Activated T-helper 17 cell treated with anti-CD3 and anti-CD28 coated beads, Interleukin-2, amount 50 U/mL, for 72 hours (primary cell): ENCODE results near the gene HSP90AA1. TPM values are rescaled to one million over a fixed set of nuclear protein-coding genes. Genes with fewer than 3 reads are reported as not detected.
A peak's percentile ranks its signal among the peaks of the same experiment; 100 is the strongest.

Source experiments
- ATAC-seq: fragments of 150-1000 bp; cut with Tn5 transposase; replicated peaks from 2 replicates; pipeline ENCODE4 v1.10.0; 2021; ENCODE audit warnings: mild to moderate bottlenecking, moderate library complexity
- H3K27ac Mint-ChIP-seq: one replicate; pipeline ENCODE4 v1.8.0; 2022; ENCODE audit warnings: mixed read lengths
- H3K27me3 Mint-ChIP-seq: one replicate; pipeline ENCODE4 v1.8.0; 2022; ENCODE audit warnings: mixed read lengths
- H3K36me3 Mint-ChIP-seq: one replicate; pipeline ENCODE4 v1.8.0; 2022; ENCODE audit warnings: low read depth, mild to moderate bottlenecking, mixed read lengths
- H3K4me1 Mint-ChIP-seq: one replicate; pipeline ENCODE4 v1.8.0; 2022; ENCODE audit warnings: mixed read lengths
- H3K4me3 Mint-ChIP-seq: one replicate; pipeline ENCODE4 v1.8.0; 2022; ENCODE audit warnings: mild to moderate bottlenecking, mixed read lengths
- H3K9me3 Mint-ChIP-seq: one replicate; pipeline ENCODE4 v1.8.0; 2022; ENCODE audit warnings: mixed read lengths
- total RNA-seq, 2 donors: library from RNA; stranded (reverse); gene quantifications; one replicate each; pipeline ENCODE4 v1.2.3, GENCODE V29; 2022

HSP90AA1 gene
- total RNA-seq, 2 donors from 2014 or later = 639 to 1,352 TPM

DNA sequence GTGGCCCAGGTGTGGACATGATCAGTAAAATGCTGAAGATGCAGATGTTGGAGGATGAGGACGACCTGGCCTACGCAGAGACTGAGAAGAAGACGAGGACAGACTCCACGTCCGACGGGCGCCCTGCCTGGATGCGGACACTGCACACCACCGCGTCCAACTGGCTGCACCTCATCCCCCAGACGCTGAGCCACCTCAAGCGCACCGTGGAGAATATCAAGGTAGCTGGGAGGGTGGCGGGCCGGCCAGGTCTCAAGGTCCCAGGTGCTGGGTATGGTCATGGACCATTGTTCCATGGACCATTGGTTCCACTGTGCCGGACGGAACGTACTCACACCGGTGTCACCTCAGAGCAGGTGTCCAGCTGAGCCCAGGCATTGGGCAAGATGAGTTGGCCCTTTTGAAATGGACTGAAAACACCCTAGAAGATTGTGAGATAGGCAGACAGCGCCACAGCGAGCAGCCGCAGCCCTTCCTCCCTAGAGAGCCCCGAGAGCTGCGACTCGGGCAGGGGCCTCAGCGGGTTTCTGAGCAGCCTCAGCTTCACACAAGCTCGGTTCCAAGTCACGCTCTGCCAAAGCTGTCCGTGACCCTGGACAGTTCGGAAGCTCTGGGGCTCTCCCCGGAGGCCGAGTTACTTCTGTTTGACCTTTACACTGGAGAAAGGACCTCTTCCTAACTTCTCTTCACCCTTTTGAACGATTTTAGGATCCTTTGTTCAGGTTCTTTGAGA lies 38.9 kb downstream of the HSP90AA1 start:
- Mint-ChIP-seq H3K36me3 (peaks cover 97% of the 10 kb centered on the region), H3K4me3 (no peak overlapping the region), H3K27me3 (no peaks in the 10 kb centered on the region), H3K4me1 (no peaks in the 10 kb centered on the region), H3K9me3 (no peaks in the 10 kb centered on the region), H3K27ac (no peak overlapping the region)
- no peak for ATAC-seq

DNA sequence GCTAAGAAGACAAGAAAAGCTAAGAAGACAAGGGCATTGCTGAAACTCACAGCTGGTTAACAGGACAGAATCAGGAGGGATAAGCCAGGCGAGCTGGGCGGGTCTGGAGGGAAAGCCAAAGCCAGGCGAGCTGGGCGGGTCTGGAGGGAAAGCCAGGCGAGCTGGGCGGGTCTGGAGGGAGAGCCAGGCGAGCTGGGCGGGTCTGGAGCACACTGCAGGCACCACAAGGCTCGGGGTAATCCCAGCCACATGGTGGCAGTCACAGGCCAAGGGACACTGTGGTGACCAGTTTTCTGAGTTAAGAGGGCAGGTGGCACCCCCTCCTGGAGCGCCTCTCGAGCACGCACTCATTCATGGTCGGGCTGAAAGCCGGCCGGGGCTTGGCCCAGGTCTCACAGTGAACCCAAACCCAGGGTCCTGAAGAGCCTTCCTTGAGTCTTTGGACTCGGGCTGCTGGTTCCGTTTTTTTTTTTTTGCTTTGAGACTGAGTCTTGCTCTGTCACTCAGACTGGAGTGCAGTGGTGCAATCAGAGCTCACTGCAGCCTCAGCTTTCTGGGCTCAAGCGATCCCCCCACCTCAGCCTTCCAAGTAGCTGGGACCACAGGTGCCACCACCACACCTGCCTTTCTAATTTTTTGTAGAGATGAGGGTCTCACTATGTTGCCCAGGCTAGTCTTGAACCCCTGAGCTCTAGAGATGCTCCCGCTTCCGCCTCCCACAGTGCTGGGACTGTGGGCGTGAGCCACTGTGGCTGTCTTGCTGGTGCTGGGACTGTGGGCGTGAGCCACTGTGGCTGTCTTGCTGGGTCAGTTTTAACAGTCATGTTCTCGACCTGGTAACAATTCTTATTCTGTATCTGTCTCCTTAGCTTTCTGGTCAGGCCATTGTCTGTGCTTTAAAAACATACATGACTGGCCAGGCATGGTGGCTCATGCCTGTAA lies 40.2 kb downstream of the HSP90AA1 start:
- H3K4me3 Mint-ChIP-seq = no peak overlapping the region
- no peaks in the 10 kb centered on the region for H3K27me3 Mint-ChIP-seq
- no peaks in the 10 kb centered on the region for H3K9me3 Mint-ChIP-seq
- no peaks in the 10 kb centered on the region for H3K4me1 Mint-ChIP-seq
- peak; percentile 49 for ATAC-seq
- H3K27ac Mint-ChIP-seq = no peak overlapping the region
- H3K36me3 Mint-ChIP-seq = peaks cover 97% of the 10 kb centered on the region

DNA sequence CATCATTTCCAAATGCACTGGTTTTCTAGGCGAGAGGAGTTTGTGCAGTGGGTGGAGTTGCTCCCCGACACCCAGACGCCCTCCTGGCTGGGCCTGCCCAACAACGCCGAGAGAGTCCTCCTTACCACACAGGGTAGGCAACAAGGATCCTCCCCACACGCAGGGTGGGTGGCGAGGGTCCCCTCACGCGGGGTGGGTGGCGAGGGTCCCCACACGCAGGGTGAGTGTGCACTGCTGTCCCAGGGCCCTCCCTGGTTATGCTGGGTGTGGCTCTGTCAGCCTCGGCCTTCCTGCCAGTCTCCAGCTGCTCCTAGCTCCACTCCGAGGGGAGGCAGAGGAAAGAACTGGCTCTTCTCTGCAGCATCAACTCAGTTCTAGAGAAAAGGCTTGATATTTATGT lies 42.3 kb downstream of the HSP90AA1 start:
- Mint-ChIP-seq H3K27me3 (no peaks in the 10 kb centered on the region), H3K27ac (no peak overlapping the region), H3K9me3 (no peaks in the 10 kb centered on the region), H3K4me1 (no peaks in the 10 kb centered on the region), H3K4me3 (no peak overlapping the region), H3K36me3 (peaks cover 100% of the 10 kb centered on the region)
- ATAC-seq = no peak

DNA sequence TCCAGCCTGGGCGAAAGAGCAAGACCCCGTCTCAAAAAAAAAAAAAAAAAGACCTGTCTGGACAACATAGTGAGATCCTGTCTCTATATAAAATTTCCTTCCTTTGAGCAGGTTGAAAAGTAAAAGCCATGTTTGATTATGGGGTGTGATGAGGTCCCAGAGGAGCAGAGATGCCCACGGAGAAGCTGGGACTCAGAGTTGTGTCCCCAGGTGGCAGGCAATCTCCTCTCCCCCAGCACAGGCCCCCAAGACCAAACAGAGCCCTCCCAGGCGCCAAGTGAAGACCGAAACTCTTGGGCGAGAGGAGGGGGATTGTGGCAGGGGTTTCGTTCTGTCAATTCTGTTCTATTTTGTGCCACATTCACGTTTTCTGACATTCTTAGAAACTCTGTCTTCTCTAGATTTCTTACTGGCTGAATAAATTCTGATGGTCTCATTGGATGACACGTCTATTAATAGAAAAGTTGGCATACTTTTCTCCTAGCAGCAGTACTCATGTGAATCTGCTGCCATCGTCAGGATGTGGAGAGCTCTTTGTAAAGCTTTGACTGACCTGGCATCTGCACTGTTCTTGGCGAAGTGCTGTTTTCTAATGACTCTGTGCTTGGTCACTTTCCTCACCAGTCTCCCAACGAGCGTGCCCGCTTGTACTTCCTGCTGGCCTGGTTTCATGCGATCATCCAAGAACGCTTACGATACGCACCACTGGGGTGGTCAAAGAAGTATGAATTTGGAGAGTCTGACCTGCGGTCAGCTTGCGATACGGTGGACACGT lies 43.4 kb downstream of the HSP90AA1 start:
- H3K9me3 Mint-ChIP-seq = no peaks in the 10 kb centered on the region
- H3K27me3 Mint-ChIP-seq = no peaks in the 10 kb centered on the region
- peaks cover 100% of the 10 kb centered on the region for H3K36me3 Mint-ChIP-seq
- no peak for ATAC-seq
- no peaks in the 10 kb centered on the region for H3K4me1 Mint-ChIP-seq
- H3K27ac Mint-ChIP-seq = no peak overlapping the region
- no peak overlapping the region for H3K4me3 Mint-ChIP-seq

DNA sequence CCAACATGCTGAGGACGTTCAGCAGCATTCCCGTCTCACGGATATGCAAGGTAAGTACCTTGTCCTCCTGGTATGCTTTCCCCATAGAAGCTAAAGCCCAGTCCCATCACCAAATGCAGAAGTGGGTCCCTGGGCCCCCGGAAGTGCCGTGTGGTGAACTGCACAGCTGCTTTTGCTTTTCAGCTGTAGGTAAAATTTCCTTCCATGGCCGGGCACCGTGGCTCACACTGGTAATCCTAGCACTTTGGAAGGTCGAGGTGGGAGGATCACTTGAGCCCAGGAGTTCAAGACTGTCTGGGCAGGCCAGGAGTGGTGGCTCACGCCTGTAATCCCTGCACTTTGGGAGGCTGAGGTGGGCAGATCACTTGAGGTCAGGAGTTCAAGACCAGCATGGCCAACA lies 44.1 kb downstream of the HSP90AA1 start:
- H3K9me3 Mint-ChIP-seq = no peaks in the 10 kb centered on the region
- H3K4me3 Mint-ChIP-seq = no peak overlapping the region
- no peaks in the 10 kb centered on the region for H3K4me1 Mint-ChIP-seq
- ATAC-seq = no peak
- H3K27me3 Mint-ChIP-seq = no peaks in the 10 kb centered on the region
- H3K27ac Mint-ChIP-seq = no peak overlapping the region
- peaks cover 100% of the 10 kb centered on the region for H3K36me3 Mint-ChIP-seq

DNA sequence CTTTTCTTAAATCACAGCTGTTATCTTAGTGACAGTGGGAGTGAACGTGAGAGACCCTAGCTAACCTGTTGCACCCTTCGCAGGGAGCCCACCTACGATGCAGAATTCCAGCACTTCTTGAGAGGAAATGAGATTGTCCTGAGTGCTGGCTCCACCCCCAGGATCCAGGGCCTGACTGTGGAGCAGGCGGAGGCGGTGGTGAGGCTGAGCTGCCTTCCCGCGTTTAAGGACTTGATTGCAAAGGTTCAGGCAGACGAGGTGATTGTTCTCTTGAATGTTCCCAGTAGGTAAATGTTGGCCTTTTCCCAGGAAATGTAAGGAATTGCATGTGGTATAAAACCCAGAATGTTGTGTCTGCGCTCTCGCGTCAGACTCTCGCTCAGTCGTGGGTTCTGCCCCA lies 46.7 kb downstream of the HSP90AA1 start:
- Mint-ChIP-seq H3K27me3 (no peaks in the 10 kb centered on the region), H3K27ac (no peak overlapping the region), H3K4me1 (no peaks in the 10 kb centered on the region), H3K9me3 (no peaks in the 10 kb centered on the region), H3K36me3 (peaks cover 100% of the 10 kb centered on the region), H3K4me3 (no peak overlapping the region)
- ATAC-seq = no peak

DNA sequence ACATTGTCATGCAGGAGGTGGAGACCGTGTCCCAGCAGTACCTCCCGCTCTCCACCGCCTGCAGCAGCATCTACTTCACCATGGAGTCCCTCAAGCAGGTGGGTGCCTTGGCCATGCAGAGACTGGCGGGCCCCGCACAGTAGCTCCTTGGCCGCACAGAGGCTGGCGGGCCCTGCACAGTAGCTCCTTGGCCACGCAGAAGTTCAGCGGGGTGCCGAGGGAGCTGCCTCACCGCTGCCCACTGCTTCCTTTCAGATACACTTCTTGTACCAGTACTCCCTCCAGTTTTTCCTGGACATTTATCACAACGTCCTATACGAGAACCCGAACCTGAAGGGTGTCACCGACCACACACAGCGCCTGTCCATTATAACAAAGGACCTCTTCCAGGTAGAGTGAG lies 47.7 kb downstream of the HSP90AA1 start:
- ATAC-seq = no peak
- Mint-ChIP-seq H3K27me3 (no peaks in the 10 kb centered on the region), H3K4me3 (no peak overlapping the region), H3K4me1 (no peaks in the 10 kb centered on the region), H3K36me3 (peaks cover 100% of the 10 kb centered on the region), H3K9me3 (no peaks in the 10 kb centered on the region), H3K27ac (no peak overlapping the region)

DNA sequence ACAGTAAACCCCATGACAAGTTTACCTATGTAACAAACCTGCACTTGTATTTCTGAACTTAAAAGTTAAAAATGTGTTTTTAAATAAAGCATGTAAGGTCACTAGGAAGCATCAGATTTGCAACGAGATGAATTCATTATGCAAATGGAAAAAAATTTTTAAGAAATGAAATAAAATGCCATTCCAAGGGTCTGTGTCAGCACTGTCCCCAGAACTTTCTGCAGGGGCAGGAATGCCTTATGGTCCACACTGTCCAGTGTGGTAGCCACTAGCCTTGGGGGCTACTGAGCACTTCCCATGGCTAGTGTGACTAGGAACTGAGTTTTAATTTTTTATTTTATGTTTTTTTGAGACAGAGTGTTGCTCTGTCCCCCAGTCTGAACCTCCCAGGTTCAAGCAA lies 49.2 kb downstream of the HSP90AA1 start:
- H3K36me3 Mint-ChIP-seq = peaks cover 100% of the 10 kb centered on the region
- no peaks in the 10 kb centered on the region for H3K4me1 Mint-ChIP-seq
- H3K27ac Mint-ChIP-seq = no peak overlapping the region
- H3K27me3 Mint-ChIP-seq = no peaks in the 10 kb centered on the region
- H3K9me3 Mint-ChIP-seq = no peaks in the 10 kb centered on the region
- H3K4me3 Mint-ChIP-seq = no peak overlapping the region
- ATAC-seq = no peak

DNA sequence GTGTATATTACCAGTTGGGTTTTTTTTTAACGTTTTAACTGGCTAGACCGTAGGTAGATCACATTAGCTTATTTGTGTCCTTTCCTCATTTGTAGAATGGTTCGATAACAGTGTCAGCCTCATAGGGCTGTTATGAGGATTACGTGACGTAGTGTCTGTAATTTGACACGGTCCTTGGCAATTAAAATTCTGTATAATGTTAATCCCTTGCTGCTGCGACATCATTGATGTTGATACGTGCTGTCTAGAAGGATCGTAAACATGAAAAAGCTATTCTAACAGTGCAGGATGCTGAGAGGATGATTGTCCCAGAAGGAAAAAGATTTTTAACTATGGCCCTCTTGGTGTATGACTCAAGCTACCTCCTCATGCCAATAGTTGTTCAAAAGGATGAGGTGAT lies 50.9 kb downstream of the HSP90AA1 start:
- H3K9me3 Mint-ChIP-seq = no peaks in the 10 kb centered on the region
- no peaks in the 10 kb centered on the region for H3K27me3 Mint-ChIP-seq
- H3K4me1 Mint-ChIP-seq = no peaks in the 10 kb centered on the region
- H3K4me3 Mint-ChIP-seq = no peak overlapping the region
- H3K36me3 Mint-ChIP-seq = peaks cover 98% of the 10 kb centered on the region
- no peak overlapping the region for H3K27ac Mint-ChIP-seq
- no peak for ATAC-seq

DNA sequence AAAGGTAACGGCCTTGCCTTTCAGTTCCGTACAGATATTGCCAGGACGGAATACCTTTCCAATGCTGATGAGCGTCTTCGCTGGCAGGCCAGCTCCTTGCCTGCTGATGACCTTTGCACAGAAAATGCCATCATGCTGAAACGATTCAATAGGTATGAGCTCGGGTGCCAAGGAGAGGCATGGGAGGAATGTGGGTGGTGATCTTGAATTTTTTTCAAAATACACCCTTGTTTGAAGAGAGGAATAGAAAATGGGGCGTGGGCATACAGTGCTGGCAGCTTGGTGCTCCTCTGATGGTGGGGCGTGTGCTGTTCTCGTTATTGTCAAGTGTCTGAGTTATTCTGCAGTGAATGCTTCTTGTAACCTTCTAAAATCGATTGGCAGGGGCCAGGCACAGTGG lies 52.5 kb downstream of the HSP90AA1 start:
- H3K27me3 Mint-ChIP-seq = no peaks in the 10 kb centered on the region

DNA sequence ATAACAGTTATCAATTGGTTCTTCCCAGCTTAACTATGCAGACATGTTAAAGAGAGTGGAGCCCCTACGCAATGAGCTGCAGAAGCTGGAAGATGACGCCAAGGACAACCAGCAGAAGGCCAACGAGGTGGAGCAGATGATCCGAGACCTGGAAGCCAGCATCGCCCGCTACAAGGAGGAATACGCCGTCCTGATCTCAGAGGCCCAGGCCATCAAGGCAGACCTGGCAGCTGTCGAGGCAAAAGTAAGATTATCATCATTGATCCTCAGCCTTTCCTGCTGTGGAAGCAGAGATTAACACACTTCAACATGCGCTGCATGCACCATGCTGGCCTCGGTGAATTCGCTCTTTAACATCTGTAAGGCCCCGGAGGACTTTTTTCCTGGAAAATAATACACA lies 53.6 kb downstream of the HSP90AA1 start:
- no peak for ATAC-seq
- Mint-ChIP-seq H3K36me3 (peaks cover 98% of the 10 kb centered on the region), H3K27ac (no peak overlapping the region), H3K9me3 (no peaks in the 10 kb centered on the region), H3K4me1 (no peaks in the 10 kb centered on the region), H3K27me3 (no peaks in the 10 kb centered on the region), H3K4me3 (no peak overlapping the region)

More for the DNA sequence above, 52.5 kb downstream of the HSP90AA1 start:
- H3K4me1 Mint-ChIP-seq = no peaks in the 10 kb centered on the region
- H3K4me3 Mint-ChIP-seq = no peak overlapping the region
- H3K27ac Mint-ChIP-seq = peak overlapping the region; percentile 41
- H3K36me3 Mint-ChIP-seq = peaks cover 98% of the 10 kb centered on the region
- no peaks in the 10 kb centered on the region for H3K9me3 Mint-ChIP-seq
- no peak for ATAC-seq

Other genes with a start within 250 kb of the HSP90AA1 start
- gene DYNC1H1, start 122.5 kb downstream of the HSP90AA1 start, total RNA-seq = 100 to 1,000 TPM; 319 to 383 TPM
- 10 to 100 TPM; 30.9 to 33.0 TPM for gene WDR20, start 52.9 kb upstream of the HSP90AA1 start, total RNA-seq
- 1 to 10 TPM; 2.3 to 5.5 TPM for gene MOK, start 218.1 kb upstream of the HSP90AA1 start, total RNA-seq
- 10 to 100 TPM in 1 of 2 donors, 1 to 10 TPM in 1; 8.2 to 11.2 TPM for gene ZNF839, start 232.7 kb upstream of the HSP90AA1 start, total RNA-seq